Astrocyte of the spinal cord (primary cell): ENCODE results near the gene CACNA1B.

ENCODE experiments used
- DNase-seq: peaks from one replicate; pipeline ENCODE4 v3.0.0; 2011; ENCODE audit warnings: low read depth, low spot score
- H3K4me3 ChIP-seq: 2 replicates; pipeline ENCODE4 v1.5.1; 2011; ENCODE audit warnings: low read depth, mild to moderate bottlenecking, low read length, moderate library complexity
- CTCF ChIP-seq: IDR thresholded peaks from 2 replicates; pipeline ENCODE4 v1.5.1; 2012; ENCODE audit warnings: low read depth, mild to moderate bottlenecking, low read length, inconsistent platforms
- in situ Hi-C: cut with HindIII; loops from 2 replicates; pipeline ENCODE4 v1.10.0; 2017; ENCODE audit warnings: low sequenced_read_pairs

Gene CACNA1B

GRCh38 chr9:138009803-138010690 lies 132.5 kb downstream of the CACNA1B start:
- no peak overlapping the region for H3K4me3 ChIP-seq
- no peak for DNase-seq
- in situ Hi-C loops: no loop called here
- TF ChIP-seq CTCF: no peak

- no peak for TF ChIP-seq CTCF
- no peak for DNase-seq
- H3K4me3 ChIP-seq: no peak overlapping the region
- in situ Hi-C loops: no loop called here
These were observed 133.3 kb downstream of the CACNA1B start for GRCh38 chr9:138010861-138011260.

GRCh38 chr9:138011951-138012500 lies 134.4 kb downstream of the CACNA1B start:
- no peak overlapping the region for H3K4me3 ChIP-seq
- no peak for TF ChIP-seq CTCF
- in situ Hi-C loops: no loop called here
- DNase-seq: no peak

GRCh38 chr9:138013273-138013672 lies 135.7 kb downstream of the CACNA1B start:
- in situ Hi-C loops: no loop called here
- no peak overlapping the region for H3K4me3 ChIP-seq
- DNase-seq: no peak
- no peak for TF ChIP-seq CTCF

- no peak for DNase-seq
- H3K4me3 ChIP-seq: no peak overlapping the region
- TF ChIP-seq CTCF: no peak
- in situ Hi-C loops: no loop called here
These were observed 136.4 kb downstream of the CACNA1B start for GRCh38 chr9:138013836-138014562.

GRCh38 chr9:138014563-138014945 lies 137.0 kb downstream of the CACNA1B start:
- DNase-seq: no peak
- no peak for TF ChIP-seq CTCF
- in situ Hi-C loops: no loop called here
- H3K4me3 ChIP-seq: no peak overlapping the region
